Measurements from ENCODE around the gene DSCAML1.

The DSCAML1 gene

DNA sequence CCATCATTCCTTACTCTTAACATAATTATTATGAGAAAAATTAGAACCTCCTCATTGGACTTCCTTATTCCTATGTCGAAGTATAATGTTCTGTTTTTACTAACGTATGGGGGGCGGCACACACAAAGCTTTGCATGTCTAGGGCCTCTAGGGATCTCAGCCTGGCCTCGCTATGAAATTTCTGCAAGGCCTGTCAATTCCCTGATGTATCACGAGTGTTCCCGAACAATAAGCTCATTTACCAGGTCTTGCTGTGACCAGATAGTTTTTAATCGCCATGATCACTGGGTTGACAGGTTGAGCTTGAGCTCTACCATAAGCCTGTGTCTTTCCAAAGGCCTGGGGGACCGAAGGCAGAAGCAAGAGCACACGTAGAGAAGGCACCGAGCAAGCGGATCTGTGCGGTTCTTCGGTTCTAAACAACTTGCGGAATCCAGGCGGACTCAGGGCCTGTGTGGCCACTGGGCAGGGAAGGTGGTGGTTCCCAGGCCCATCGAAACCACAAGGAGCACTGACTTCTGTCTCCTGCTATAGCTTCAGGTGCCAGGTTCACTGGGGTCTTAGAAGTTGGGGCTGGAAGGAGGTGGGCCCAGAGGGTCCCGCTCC lies 37.9 kb upstream of the DSCAML1 start:
- TF ChIP-seq TAF1 (IDR thresholded peaks at IDR 0.05; ENCODE audit: borderline replicate concordance, insufficient read depth, low read length) (no peak), FOXP2 (optimal IDR thresholded peaks at IDR 0.05; ENCODE audit: borderline replicate concordance, extremely low read depth, extremely low read length, insufficient read depth) (no peak), POLR2AphosphoS5 (IDR thresholded peaks at IDR 0.05; ENCODE audit: low read depth, low read length) (no peak), SIN3A (IDR thresholded peaks at IDR 0.05; ENCODE audit: borderline replicate concordance, insufficient read depth, low read length) (no peak)
- TF ChIP-seq, protein P1, sequence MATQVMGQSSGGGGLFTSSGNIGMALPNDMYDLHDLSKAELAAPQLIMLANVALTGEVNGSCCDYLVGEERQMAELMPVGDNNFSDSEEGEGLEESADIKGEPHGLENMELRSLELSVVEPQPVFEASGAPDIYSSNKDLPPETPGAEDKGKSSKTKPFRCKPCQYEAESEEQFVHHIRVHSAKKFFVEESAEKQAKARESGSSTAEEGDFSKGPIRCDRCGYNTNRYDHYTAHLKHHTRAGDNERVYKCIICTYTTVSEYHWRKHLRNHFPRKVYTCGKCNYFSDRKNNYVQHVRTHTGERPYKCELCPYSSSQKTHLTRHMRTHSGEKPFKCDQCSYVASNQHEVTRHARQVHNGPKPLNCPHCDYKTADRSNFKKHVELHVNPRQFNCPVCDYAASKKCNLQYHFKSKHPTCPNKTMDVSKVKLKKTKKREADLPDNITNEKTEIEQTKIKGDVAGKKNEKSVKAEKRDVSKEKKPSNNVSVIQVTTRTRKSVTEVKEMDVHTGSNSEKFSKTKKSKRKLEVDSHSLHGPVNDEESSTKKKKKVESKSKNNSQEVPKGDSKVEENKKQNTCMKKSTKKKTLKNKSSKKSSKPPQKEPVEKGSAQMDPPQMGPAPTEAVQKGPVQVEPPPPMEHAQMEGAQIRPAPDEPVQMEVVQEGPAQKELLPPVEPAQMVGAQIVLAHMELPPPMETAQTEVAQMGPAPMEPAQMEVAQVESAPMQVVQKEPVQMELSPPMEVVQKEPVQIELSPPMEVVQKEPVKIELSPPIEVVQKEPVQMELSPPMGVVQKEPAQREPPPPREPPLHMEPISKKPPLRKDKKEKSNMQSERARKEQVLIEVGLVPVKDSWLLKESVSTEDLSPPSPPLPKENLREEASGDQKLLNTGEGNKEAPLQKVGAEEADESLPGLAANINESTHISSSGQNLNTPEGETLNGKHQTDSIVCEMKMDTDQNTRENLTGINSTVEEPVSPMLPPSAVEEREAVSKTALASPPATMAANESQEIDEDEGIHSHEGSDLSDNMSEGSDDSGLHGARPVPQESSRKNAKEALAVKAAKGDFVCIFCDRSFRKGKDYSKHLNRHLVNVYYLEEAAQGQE (IDR thresholded peaks at IDR 0.05; ENCODE audit: insufficient read depth in 1 of 2, low read depth in 2 of 2, low read length in 2 of 2) = no peak

DNA sequence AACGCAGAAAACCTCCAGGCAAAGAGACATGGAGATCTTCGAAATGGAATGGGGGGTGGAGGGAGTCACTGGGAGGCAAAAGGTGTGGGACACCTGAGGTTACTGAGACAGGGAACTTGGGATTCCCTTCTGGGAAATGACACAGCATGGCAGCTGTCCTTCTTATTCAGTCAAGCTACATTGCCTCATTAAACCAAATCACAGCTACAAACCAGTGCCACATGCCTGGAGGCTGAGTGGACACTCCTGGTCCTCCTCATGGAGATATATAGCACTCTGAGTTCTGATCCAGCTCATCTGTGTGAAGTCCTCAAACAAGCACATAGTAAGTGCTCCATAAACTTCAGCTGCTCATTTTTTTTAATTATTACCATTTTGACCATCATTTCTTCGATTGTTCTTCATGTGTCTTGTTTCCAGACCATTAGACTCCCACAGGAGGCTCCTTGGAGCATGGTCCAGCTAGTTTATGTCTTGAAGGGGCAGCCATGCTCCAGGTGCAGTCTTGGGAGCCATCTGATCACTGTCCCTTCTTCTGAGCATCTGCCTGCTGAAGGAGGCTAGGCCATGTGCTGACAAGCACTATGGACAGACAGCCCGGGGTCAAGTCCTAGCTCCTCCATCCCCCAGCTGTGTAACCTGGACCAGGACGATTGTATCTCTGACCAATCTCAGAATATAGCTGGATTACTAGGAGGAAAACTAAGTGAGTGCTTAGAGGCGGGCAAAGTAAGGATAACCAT lies 37.2 kb upstream of the DSCAML1 start:
- TF ChIP-seq POLR2AphosphoS5 (IDR thresholded peaks at IDR 0.05; ENCODE audit: low read depth, low read length) = no peak
- no peak for TF ChIP-seq SIN3A (IDR thresholded peaks at IDR 0.05; ENCODE audit: borderline replicate concordance, insufficient read depth, low read length)
- TF ChIP-seq, protein P1 (IDR thresholded peaks at IDR 0.05; ENCODE audit: insufficient read depth in 1 of 2, low read depth in 2 of 2, low read length in 2 of 2) = no peak
- no peak for TF ChIP-seq TAF1 (IDR thresholded peaks at IDR 0.05; ENCODE audit: borderline replicate concordance, insufficient read depth, low read length)
- TF ChIP-seq FOXP2 (optimal IDR thresholded peaks at IDR 0.05; ENCODE audit: borderline replicate concordance, extremely low read depth, extremely low read length, insufficient read depth) = no peak

DNA sequence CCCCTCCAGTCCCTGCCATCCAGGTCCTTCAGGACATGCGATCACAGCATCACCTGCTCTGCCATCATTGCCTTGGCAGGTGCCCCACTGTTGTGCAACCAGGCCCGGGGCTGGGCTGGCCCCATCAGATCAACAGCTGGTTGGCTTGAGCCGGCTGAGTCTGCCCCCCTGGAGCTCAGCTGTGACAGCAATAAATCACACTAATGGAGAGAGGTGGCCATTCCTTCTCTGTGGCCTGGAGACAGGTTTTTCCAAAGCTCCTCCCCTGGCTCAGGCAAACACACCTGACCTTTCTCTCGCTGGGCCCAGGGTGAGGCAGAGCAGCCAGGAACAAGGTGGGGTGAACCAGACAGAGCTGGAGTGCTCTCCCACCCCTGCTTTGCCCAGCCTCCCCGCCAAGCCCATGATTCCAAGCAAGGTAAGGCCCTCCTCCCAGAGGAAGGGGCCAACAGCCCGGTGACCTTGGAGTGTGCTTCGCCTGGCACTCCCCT lies 36.4 kb upstream of the DSCAML1 start:
- TF ChIP-seq POLR2AphosphoS5 (IDR thresholded peaks at IDR 0.05; ENCODE audit: low read depth, low read length) (no peak), SIN3A (IDR thresholded peaks at IDR 0.05; ENCODE audit: borderline replicate concordance, insufficient read depth, low read length) (no peak), TAF1 (IDR thresholded peaks at IDR 0.05; ENCODE audit: borderline replicate concordance, insufficient read depth, low read length) (no peak), FOXP2 (optimal IDR thresholded peaks at IDR 0.05; ENCODE audit: borderline replicate concordance, extremely low read depth, extremely low read length, insufficient read depth) (no peak)
- TF ChIP-seq, protein P1 (IDR thresholded peaks at IDR 0.05; ENCODE audit: insufficient read depth in 1 of 2, low read depth in 2 of 2, low read length in 2 of 2) = no peak

- TF ChIP-seq POLR2AphosphoS5 (IDR thresholded peaks at IDR 0.05; ENCODE audit: low read depth, low read length) = no peak
- TF ChIP-seq FOXP2 (optimal IDR thresholded peaks at IDR 0.05; ENCODE audit: borderline replicate concordance, extremely low read depth, extremely low read length, insufficient read depth) = no peak
- no peak for TF ChIP-seq SIN3A (IDR thresholded peaks at IDR 0.05; ENCODE audit: borderline replicate concordance, insufficient read depth, low read length)
- TF ChIP-seq, protein P1 (IDR thresholded peaks at IDR 0.05; ENCODE audit: insufficient read depth in 1 of 2, low read depth in 2 of 2, low read length in 2 of 2) = no peak
- TF ChIP-seq TAF1 (IDR thresholded peaks at IDR 0.05; ENCODE audit: borderline replicate concordance, insufficient read depth, low read length) = no peak
Observed at GRCh38 chr11:117832511-117832910, 35.5 kb upstream of the DSCAML1 start.
